ENCODE measurements around the gene FEM1C.

FEM1C gene

DNA sequence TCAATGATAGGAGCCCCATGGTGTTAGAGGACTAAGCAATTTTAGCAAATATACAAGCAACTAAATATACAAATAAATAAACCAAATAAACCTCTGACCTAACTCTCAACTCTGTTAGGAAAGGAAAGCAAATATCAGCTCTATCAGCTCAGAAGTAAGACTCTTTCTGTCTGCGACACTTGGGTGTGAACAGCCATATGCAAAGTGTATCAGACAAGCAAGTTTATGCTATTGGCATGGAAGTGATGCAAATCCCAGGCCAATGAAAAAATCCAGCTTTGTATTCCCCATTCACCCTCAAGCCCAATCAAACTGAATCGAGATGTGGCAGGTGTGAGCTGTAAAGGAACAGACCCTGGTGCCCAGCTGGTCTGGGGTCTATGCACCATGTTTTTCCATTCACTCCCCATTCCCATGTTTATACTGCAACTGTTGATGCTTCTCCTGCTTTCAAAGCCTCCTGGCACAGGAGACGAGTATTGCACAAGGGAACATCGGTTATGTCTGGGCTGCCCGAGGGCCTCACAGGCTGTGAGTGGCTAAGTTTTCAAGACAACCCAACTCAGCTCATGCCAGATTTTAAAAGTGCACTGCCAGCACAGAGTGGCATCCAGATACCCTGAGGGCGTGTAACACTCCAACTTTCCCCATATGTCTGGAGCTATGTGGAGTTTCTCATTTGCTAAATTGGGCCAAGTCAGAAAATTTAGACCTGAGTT is 73.1 kb downstream of the FEM1C start:
- DNase-seq: no peak

DNA sequence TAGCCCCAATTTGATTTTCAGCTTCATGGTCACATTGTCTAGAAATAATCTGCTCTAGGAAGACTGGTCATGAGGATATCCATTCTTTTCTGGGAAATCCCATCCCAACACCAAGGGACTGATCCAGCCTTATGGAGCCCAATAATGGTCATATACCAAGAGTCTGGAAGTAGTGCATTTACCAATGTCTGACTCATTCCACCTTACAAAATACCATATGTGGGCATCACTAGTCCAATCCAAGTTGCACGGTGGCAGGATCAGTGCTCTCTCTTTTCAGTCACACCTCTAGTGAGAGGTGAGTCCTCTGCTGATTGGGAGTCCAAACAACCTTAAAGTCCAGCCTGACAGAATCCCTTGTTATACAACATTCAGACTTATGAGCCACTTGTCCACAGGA is 73.7 kb downstream of the FEM1C start:
- no peak for DNase-seq
